GM12891 (cell line): ENCODE data around the gene RBM20.

ENCODE experiments used
- DNase-seq: peaks from one replicate; pipeline ENCODE4 v3.0.0; 2011; ENCODE audit warnings: low spot score; ENCODE audit not compliant: insufficient read length
- FAIRE-seq: peaks from 2 replicates; lab custom pipeline; 2011; peaks lifted over from hg19 to GRCh38; lab: Jason Lieb, UNC
- PAX5 ChIP-seq: IDR thresholded peaks from 2 replicates; pipeline ENCODE4 v1.6.1; 2011; ENCODE audit warnings: low read length, moderate library complexity, mild to moderate bottlenecking; ENCODE audit not compliant: insufficient read depth, severe bottlenecking
- POLR2A ChIP-seq: IDR thresholded peaks from 2 replicates; pipeline ENCODE4 v1.6.1; 2011; ENCODE audit warnings: low read depth, low read length, control low read depth
- POLR2AphosphoS5 ChIP-seq: IDR thresholded peaks from 2 replicates; pipeline ENCODE4 v1.6.1; 2011; ENCODE audit warnings: low read depth, low read length, control low read depth
- POU2F2 ChIP-seq: IDR thresholded peaks from 2 replicates; pipeline ENCODE4 v1.6.1; 2011; ENCODE audit warnings: low read depth, mild to moderate bottlenecking, control low read depth, low read length, moderate library complexity
- SPI1 ChIP-seq: IDR thresholded peaks from 2 replicates; pipeline ENCODE4 v1.6.1; 2011; ENCODE audit warnings: low read depth, low read length, control low read depth
- TAF1 ChIP-seq: IDR thresholded peaks from 2 replicates; pipeline ENCODE4 v1.6.1; 2011; ENCODE audit warnings: low read depth, low read length, control low read depth

The RBM20 gene

GRCh38 chr10:110789604-110790433, 145.7 kb downstream of the RBM20 start:
- DNase-seq, result no peak
- no peak for FAIRE-seq
- no peak for TF ChIP-seq SPI1
- TF ChIP-seq POU2F2, result no peak
- TF ChIP-seq POLR2A, result no peak
- TF ChIP-seq POLR2AphosphoS5, result no peak
- TF ChIP-seq TAF1, result no peak
- no peak for TF ChIP-seq PAX5

GRCh38 chr10:110790913-110791506, 146.9 kb downstream of the RBM20 start:
- FAIRE-seq, result no peak

GRCh38 chr10:110791541-110792073, 147.5 kb downstream of the RBM20 start:
- TF ChIP-seq TAF1 (no peak), PAX5 (no peak), POU2F2 (no peak), SPI1 (no peak), POLR2AphosphoS5 (no peak), POLR2A (no peak)
- DNase-seq (no peak), FAIRE-seq (no peak)

More at GRCh38 chr10:110790913-110791506, 146.9 kb downstream of the RBM20 start:
- DNase-seq, result no peak
- TF ChIP-seq POLR2AphosphoS5, result no peak
- no peak for TF ChIP-seq PAX5
- no peak for TF ChIP-seq POU2F2
- no peak for TF ChIP-seq TAF1
- TF ChIP-seq POLR2A, result no peak
- TF ChIP-seq SPI1, result no peak

- DNase-seq, result no peak
- FAIRE-seq, result peak; percentile 31
- TF ChIP-seq PAX5 (no peak), POLR2AphosphoS5 (no peak), POLR2A (no peak), SPI1 (no peak), TAF1 (no peak), POU2F2 (no peak)
Measured at GRCh38 chr10:110792476-110793125, 148.5 kb downstream of the RBM20 start.

- DNase-seq, result no peak
- FAIRE-seq, result peak; percentile 73
- no peak for TF ChIP-seq POLR2AphosphoS5
- TF ChIP-seq TAF1, result no peak
- TF ChIP-seq POU2F2, result no peak
- TF ChIP-seq POLR2A, result no peak
- no peak for TF ChIP-seq SPI1
- TF ChIP-seq PAX5, result no peak
Measured at GRCh38 chr10:110793128-110793812, 149.1 kb downstream of the RBM20 start.

GRCh38 chr10:110793886-110794285, 149.8 kb downstream of the RBM20 start:
- FAIRE-seq (no peak), DNase-seq (no peak)
- TF ChIP-seq PAX5 (no peak), SPI1 (no peak), POLR2AphosphoS5 (no peak)

GRCh38 chr10:110794808-110795207, 150.7 kb downstream of the RBM20 start:
- no peak for TF ChIP-seq TAF1
- no peak for TF ChIP-seq PAX5
- TF ChIP-seq POU2F2, result no peak
- no peak for TF ChIP-seq POLR2A
- no peak for TF ChIP-seq SPI1
- DNase-seq (no peak), FAIRE-seq (no peak)

- FAIRE-seq (no peak), DNase-seq (no peak)
- no peak for TF ChIP-seq POLR2AphosphoS5
- no peak for TF ChIP-seq POLR2A
- no peak for TF ChIP-seq POU2F2
- no peak for TF ChIP-seq TAF1
- TF ChIP-seq PAX5, result no peak
- no peak for TF ChIP-seq SPI1
Measured at GRCh38 chr10:110797416-110797815, 153.3 kb downstream of the RBM20 start.

GRCh38 chr10:110798340-110798739, 154.2 kb downstream of the RBM20 start:
- TF ChIP-seq TAF1, result no peak
- no peak for TF ChIP-seq POLR2AphosphoS5
- no peak for TF ChIP-seq POU2F2
- TF ChIP-seq POLR2A, result no peak
- no peak for TF ChIP-seq SPI1
- no peak for TF ChIP-seq PAX5
- FAIRE-seq, result no peak

More at GRCh38 chr10:110798340-110798739, 154.2 kb downstream of the RBM20 start:
- no peak for DNase-seq
